ENCODE results near the gene RAB36. TPM values are rescaled to one million over a fixed set of nuclear protein-coding genes. Genes with fewer than 3 reads are reported as not detected.

The RAB36 gene
- total and polyA plus RNA-seq, 9 of the 15 experiments (the other 6 are each of a cell fraction or from before 2014, with no cell fraction given): 0.04 to 0.50 (median 0.08) TPM; not detected in 3

DNA sequence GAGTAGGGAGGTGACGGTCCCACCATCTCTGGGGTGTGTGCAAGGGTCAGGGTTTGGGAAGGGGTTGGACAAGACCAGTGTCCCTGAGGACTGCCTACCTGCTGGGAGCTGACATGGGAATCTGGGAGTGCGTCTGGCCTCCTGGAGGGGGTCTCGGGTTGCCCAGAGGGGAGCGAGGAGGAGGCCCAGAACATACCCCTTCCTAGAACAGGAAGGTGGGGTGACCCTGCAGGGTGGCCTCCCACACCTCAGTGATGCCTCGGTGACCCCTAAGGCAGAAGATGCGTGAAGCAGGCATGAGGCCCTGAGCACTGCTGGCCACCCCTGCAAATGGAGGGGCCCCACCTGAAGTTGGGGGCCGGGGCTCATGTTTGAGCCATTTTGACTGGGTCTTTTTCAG, 29.9 kb upstream of the RAB36 start:
- Histone ChIP-seq H3K27ac (ENCODE audit: extremely low read depth, low read depth, low read length) (no peak overlapping the region), H3K27me3 (ENCODE audit: control insufficient read depth in 2 of 2, insufficient read depth in 2 of 2, low read length in 2 of 2) (peaks cover 42 to 98% of the 10 kb centered on the region in 2 experiments; a peak in 4 of 5 replicates), H3K9me1 (ENCODE audit: control insufficient read depth, insufficient read depth, low read length) (peaks cover 13% of the 10 kb centered on the region), H3K36me3 (ENCODE audit: control insufficient read depth, insufficient read depth, low read length) (no peaks in the 10 kb centered on the region), H3K9ac (ENCODE audit: insufficient read depth in 1 of 2, low read depth in 2 of 2, low read length in 2 of 2) (no peak overlapping the region; a peak in 1 of 4 replicates), H2AFZ (ENCODE audit: low read depth, low read length) (no peak overlapping the region), H4K20me1 (replicated peaks; ENCODE audit: control insufficient read depth, insufficient read depth, low read length) (peaks cover 88% of the 10 kb centered on the region), H3K9me3 (replicated peaks; ENCODE audit: control insufficient read depth, insufficient read depth, low read depth, low read length) (no peaks in the 10 kb centered on the region), H3K4me3 (no peak overlapping the region), H3K4me2 (ENCODE audit: insufficient read depth, low read length) (no peak overlapping the region), H3K79me2 (ENCODE audit: control insufficient read depth, insufficient read depth, low read length) (no peaks in the 10 kb centered on the region), H3K4me1 (replicated peaks in 1 of 2; ENCODE audit: control insufficient read depth in 2 of 2, insufficient read depth in 2 of 2, low read length in 2 of 2) (peaks cover 9 to 32% of the 10 kb centered on the region in 2 experiments; a peak in 4 of 5 replicates)
- in situ Hi-C loops (cut with MboI): no loop called here
- WGBS (ENCODE audit: insufficient coverage, low coverage, missing lambda C conversion rate): 2% methylated on average over 7 of the region's 7 CpGs
- intact Hi-C loops (cut with micrococcal nuclease): loop anchor here (2.0 kb wide), 1 partner anchor 19 kb away; no protein-coding TSS in a partner anchor
- POLR2A ChIA-PET: interaction anchor here (0.6 to 19.0 kb wide), 3 partner anchors 13 to 160 kb away, joined by 3 to 414 read pairs (median 3); no protein-coding TSS in a partner anchor
- no peak for ATAC-seq
- FAIRE-seq: no peak
- peak in 2 of 4 experiments; percentile 59 to 63 for DNase-seq (ENCODE audit: extremely low read depth in 1 of 4, low spot score in 3 of 4)
- no peak for TF ChIP-seq ZNF668 (CRISPR knock-in tag; IDR thresholded peaks at IDR 0.05)
- TF ChIP-seq, protein P1, sequence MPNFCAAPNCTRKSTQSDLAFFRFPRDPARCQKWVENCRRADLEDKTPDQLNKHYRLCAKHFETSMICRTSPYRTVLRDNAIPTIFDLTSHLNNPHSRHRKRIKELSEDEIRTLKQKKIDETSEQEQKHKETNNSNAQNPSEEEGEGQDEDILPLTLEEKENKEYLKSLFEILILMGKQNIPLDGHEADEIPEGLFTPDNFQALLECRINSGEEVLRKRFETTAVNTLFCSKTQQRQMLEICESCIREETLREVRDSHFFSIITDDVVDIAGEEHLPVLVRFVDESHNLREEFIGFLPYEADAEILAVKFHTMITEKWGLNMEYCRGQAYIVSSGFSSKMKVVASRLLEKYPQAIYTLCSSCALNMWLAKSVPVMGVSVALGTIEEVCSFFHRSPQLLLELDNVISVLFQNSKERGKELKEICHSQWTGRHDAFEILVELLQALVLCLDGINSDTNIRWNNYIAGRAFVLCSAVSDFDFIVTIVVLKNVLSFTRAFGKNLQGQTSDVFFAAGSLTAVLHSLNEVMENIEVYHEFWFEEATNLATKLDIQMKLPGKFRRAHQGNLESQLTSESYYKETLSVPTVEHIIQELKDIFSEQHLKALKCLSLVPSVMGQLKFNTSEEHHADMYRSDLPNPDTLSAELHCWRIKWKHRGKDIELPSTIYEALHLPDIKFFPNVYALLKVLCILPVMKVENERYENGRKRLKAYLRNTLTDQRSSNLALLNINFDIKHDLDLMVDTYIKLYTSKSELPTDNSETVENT (CRISPR knock-in tag; IDR thresholded peaks at IDR 0.05): peak; percentile 54; the same call in 1 of the 2 replicates
- CTCF ChIA-PET (ENCODE audit: low intra/inter-chr PET ratio): no interaction called here
- BruUV-seq (replicated peaks): no TSS peak

Data from K562 (cell line).